Eye (tissue), 1 donor: ENCODE measurements around the gene PEA15.

Experiments
- DNase-seq: peaks from one replicate; pipeline ENCODE4 v3.0.0-alpha.2; 2015

The PEA15 gene

GRCh38 chr1:160244209-160244608 lies 39.0 kb downstream of the PEA15 start:
- DNase-seq = no peak

DNA sequence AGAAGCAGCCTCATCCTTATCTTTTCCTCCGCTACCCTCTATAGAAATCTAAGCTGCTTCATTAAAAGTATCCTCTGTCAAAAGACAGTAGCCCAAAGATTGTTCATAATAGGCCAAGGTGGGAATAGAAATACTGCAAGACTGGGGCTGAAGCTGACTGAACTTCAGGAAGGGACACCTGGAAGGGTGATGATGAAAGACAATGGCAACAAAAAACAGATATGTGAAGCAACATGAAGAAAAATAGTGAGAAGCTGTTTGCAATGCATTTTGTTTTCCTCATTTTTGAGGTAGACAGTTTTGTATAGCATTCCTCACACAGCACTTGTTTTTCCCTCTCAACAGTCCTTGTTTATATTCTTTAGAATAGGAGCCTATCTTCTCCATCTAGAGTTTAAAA lies 40.2 kb downstream of the PEA15 start:
- DNase-seq = no peak

DNA sequence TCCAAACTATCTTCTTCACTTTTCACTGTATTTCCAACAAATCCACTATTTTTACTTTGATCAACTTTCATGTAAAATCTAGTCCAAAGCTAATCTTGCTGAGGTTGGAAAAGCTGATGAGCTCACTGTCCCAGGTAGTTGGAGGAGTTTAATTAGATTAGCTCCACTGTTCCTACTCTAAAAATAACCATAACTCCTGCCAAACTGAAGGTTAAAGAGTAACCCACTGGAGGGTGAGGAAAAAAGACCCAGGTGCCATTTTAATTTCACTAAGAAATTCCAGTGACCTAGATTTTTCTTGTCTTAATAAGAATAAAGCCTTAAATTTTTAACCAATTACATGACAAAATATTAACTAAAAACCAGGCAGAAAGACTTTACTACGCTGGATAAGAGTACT lies 41.9 kb downstream of the PEA15 start:
- no peak for DNase-seq

GRCh38 chr1:160251011-160251410 lies 45.8 kb downstream of the PEA15 start:
- DNase-seq = no peak

DNA sequence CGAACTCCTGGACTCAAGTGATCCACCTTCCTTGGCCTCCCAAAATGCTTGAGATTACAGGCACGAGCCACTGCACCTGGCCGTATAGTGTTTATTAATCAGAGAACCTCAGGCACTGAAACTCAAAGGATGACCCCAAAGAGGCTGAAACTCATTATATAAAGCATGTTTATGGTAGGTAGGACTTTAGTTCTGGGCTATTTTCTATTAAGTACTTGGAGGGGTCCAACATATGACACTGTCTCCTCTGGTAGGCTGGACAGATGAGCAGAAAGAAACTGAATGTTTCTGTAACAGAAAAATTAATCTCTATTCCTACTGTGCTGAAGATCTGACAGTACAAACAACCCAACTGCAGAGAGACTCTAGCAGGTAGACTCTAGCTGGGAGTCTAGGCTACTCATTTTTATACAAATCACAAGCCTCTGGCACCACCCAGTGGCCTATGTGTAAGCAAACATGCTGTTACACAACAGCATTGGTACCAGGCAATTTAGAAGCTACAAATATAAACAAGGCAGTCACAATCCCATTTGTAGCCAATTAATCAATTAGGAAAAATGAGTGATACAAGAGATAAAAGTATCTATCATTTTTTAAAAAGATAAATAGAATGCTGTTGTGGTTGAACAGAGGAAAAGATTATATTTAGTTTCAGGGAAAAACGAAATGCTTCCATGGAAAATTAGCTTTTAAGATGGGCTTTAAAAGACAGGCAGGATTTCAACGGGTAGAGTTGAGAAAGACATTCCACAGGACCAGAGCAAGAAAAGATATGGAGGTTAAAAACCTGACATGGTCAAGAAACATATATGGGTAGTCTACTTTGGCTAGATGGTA lies 46.7 kb downstream of the PEA15 start:
- peak; percentile 90 for DNase-seq

- DNase-seq = no peak
Observed at GRCh38 chr1:160255781-160256300, 50.7 kb downstream of the PEA15 start.

- no peak for DNase-seq
Observed at GRCh38 chr1:160256396-160257046, 51.3 kb downstream of the PEA15 start.

- no peak for DNase-seq
Observed at GRCh38 chr1:160257411-160258015, 52.3 kb downstream of the PEA15 start.

- no peak for DNase-seq
Observed at GRCh38 chr1:160258177-160258798, 53.1 kb downstream of the PEA15 start.

GRCh38 chr1:160260406-160261382 lies 55.5 kb downstream of the PEA15 start:
- peak; percentile 61 for DNase-seq

GRCh38 chr1:160261556-160261892 lies 56.3 kb downstream of the PEA15 start:
- DNase-seq = no peak

GRCh38 chr1:160261893-160262794 lies 57.0 kb downstream of the PEA15 start, which contains the start of gene DCAF8:
Gene DCAF8, minus strand, starts transcription at chr1:160262549. Its CDS starts 18,541 bp downstream, at chr1:160244008.
- DNase-seq = peak; percentile 99

- DNase-seq = no peak
Observed at GRCh38 chr1:160264795-160265307, 59.7 kb downstream of the PEA15 start.
